Measurements from ENCODE around the gene DPH5.

- TF ChIP-seq EZH2 (IDR thresholded peaks at IDR 0.05; ENCODE audit: borderline replicate concordance, low read depth, low read length, severe bottlenecking), result no peak
- TF ChIP-seq POLR2AphosphoS5 (IDR thresholded peaks at IDR 0.05; ENCODE audit: insufficient read depth, low read depth, low read length), result no peak
- TF ChIP-seq MYC (IDR thresholded peaks at IDR 0.05; ENCODE audit: low read depth, low read length), result no peak
These were observed 34.5 kb upstream of the DPH5 start for GRCh38 chr1:101059945-101060542.

Measured in endothelial cell of umbilical vein (primary cell).